ENCODE data around the gene HSPB9. TPM values are rescaled to one million over a fixed set of nuclear protein-coding genes. Genes with fewer than 3 reads are reported as not detected.

The HSPB9 gene
- total and polyA plus RNA-seq, 9 of the 15 experiments (the other 6 are each of a cell fraction or from before 2014, with no cell fraction given) = 0.04 to 0.16 (median 0.08) TPM; not detected in 3

GRCh38 chr17:42107597-42108576 is 14.7 kb upstream of the HSPB9 start (continued):
- TF ChIP-seq NELFE (IDR thresholded peaks at IDR 0.05; ENCODE audit: insufficient read depth, insufficient read length) (no peak), CHD4 (IDR thresholded peaks at IDR 0.05; ENCODE audit: insufficient read depth, insufficient replicate concordance, low read depth, low read length, poor library complexity, severe bottlenecking) (no peak), ARHGAP35 (IDR thresholded peaks at IDR 0.05; ENCODE audit: partially characterized antibody) (no peak), MAFG (tag; conservative IDR thresholded peaks at IDR 0.05) (peak; percentile 56; the same call in 1 of the 2 replicates), NR4A1 (CRISPR knock-in tag; IDR thresholded peaks at IDR 0.05) (no peak), NR4A1 (tag; IDR thresholded peaks at IDR 0.05) (peak; percentile 91), ZNF398 (CRISPR knock-in tag; IDR thresholded peaks at IDR 0.05) (0 out of 2 replicates have a peak, but pooled peaks have one; percentile 34), FOS (IDR thresholded peaks at IDR 0.05; ENCODE audit: extremely low read depth, insufficient read length) (no peak), ETV1 (tag; conservative IDR thresholded peaks at IDR 0.05; ENCODE audit: low read depth) (peak; percentile 15; the same call in 1 of the 2 replicates), ATF6 (CRISPR knock-in tag; IDR thresholded peaks at IDR 0.05) (no peak), HOMEZ (CRISPR knock-in tag; IDR thresholded peaks at IDR 0.05) (no peak), CHD1 (IDR thresholded peaks at IDR 0.05; ENCODE audit: low read length) (no peak), ZNF408 (CRISPR knock-in tag; IDR thresholded peaks at IDR 0.05; ENCODE audit: low read depth) (no peak), CBX3 (IDR thresholded peaks at IDR 0.05; ENCODE audit: borderline replicate concordance in 1 of 2, low read length in 2 of 2) (no peak), HDAC8 (tag; IDR thresholded peaks at IDR 0.05) (peak; percentile 88), TRIM28 (IDR thresholded peaks at IDR 0.05) (no peak), ZKSCAN8 (CRISPR knock-in tag; IDR thresholded peaks at IDR 0.05) (no peak)
